HG03060 (cell line): ENCODE results near the gene SCN8A.
"Not testable (repeated sequence)": the region's sequence is repeated elsewhere in the genome, so short reads cannot be mapped to it uniquely, and the experiment has no call there.

Experiments
- ATAC-seq: cut with Tn5 transposase; IDR thresholded peaks from one replicate; pipeline ENCODE4 v1.9.1; 2021; ENCODE audit warnings: low read depth, moderate number of reproducible peaks; ENCODE audit not compliant: unreplicated experiment

Gene SCN8A

DNA sequence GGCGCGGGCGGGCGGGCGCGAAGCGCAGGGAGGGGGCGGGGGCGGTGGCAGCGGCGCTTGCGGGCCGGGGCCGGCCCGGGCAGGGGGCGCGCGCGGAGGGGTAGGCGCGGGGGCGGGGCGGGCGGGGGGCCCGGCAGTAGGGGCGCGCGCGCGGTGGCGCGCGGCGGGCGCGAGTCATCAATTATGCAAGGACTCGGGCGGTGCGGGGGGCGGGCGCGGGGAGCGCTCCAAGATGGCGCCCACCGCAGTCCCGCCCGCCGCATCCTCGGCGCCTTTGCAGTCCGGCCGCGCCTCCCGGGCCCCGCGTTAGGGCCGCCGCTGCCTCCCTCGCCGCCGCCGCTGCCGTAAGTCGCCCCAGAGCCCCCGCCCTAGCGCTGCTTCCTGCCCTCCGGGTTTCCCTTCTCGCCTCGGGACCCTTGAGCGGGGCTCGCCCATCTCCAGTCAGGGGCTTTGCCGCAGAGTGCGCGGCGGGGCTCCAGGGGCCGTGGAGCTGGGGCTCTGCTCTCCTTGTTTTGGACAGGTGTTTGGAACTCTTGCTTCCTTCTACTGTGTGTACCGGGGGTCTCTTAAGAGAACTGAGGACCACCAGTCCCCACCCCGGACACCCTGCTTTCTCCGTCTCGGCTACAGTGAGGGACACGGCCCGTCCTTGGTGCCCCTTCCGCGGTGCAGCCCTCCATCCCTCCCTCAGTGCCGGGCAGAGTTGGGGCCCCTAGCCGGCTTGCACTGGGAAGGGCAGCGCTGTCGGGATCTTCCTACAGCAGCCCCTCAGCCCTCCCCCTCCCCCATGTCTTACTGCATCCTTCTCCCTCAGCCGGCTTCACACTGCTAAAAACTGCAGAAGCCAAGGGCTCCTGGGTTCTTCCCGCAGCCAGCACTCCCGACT, at the start of gene SCN8A:
Gene SCN8A (plus strand): TSS at position 218 of the 886 bp plus-strand sequence. CDS start 71,585 bp downstream, outside the sequence.
- ATAC-seq: no peak

DNA sequence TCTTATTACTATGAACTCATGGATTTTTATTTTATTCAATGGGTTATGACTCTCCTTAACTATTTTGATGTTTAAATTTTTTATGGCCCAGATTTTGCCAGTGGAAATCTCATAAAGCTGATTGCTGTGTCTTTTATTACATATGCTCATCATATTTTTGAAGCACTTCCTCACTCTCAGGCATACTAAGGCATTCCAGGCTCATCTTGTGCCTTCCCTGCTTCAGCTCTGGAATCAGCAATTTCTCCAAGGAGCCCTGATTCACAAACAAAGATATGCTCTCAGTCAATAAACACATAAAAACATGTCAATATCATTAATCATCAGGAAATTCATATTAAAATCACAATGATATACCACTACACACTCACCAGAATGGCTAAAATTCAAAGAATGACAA, 44.9 kb upstream of the SCN8A start:
- ATAC-seq: no peak

DNA sequence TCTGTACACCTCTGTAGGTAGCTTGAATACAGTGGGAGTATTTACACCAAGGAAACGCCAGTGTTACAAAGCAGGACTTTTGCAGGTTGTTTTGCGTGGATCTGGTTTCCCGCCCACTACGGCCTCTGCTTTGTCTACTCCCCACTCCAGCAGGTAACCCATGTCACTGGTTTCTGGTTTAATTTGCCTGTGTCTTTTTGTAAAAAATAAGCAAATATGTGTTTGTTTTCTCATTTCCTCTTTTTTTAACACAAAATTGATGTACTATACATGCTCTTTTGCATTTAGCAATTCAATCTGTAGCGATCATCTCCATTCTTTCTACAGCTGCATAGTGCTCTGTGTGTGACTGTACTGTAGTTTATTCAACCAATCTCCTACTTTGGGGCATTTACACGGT, 43.4 kb upstream of the SCN8A start:
- no peak for ATAC-seq

DNA sequence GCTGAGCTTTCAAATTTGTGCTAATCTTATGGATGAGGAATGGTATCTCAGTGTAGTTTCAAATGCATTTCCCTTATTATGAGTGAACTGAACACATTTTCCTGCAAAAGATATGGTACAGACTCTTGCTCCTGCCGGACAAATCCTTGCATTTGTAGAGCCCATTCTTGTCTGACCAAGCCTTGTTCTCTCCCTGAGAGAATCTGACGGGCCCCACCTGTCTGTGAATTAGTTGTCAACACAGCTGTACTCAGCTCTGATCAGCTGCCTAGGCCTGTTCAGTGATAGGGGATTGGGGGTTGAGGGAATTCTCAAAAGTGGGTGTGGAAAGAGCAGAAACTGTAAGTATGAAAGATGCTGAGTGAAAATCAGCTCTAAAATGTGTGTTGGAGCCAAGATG, 42.8 kb upstream of the SCN8A start:
- no peak for ATAC-seq

DNA sequence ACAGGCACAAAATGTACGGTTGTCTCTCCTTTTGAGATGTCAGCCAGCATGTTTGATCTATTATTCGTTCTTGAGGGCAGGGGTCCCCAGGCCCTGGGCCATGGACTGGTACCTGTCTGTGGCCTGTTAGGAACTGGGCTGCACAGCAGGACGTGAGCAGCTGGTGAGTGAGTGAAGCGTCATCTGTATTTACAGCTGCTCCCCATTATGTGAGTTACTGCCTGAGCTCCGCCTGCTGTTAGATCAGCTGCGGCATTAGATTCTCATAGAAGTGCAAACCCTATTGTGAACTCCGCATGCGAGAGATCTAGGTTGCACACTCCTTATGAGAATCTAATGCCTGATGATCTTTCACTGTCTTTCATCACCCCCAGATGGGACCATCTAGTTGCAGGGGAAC, 41.4 kb upstream of the SCN8A start:
- ATAC-seq: no peak

DNA sequence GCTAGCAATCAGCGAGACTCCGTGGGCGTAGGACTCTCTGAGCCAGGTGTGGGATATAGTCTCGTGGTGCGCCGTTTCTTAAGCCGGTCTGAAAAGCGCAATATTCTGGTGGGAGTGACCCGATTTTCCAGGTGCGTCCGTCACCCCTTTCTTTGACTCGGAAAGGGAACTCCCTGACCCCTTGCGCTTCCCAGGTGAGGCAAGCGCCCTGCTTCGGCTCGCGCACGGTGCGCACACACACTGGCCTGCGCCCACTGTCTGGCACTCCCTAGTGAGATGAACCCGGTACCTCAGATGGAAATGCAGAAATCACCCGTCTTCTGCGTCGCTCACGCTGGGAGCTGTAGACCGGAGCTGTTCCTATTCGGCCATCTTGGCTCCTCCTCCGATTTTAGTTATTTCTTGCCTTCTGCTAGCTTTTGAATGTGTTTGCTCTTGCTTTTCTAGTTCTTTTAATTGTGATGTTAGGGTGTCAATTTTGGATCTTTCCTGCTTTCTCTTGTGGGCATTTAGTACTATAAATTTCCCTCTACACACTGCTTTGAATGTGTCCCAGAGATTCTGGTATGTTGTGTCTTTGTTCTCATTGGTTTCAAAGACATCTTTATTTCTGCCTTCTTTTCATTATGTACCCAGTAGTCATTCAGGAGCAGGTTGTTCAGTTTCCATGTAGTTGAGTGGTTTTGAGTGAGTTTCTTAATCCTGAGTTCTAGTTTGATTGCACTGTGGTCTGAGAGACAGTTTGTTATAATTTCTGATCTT, 22.6 kb upstream of the SCN8A start:
- not testable (repeated sequence) for ATAC-seq

DNA sequence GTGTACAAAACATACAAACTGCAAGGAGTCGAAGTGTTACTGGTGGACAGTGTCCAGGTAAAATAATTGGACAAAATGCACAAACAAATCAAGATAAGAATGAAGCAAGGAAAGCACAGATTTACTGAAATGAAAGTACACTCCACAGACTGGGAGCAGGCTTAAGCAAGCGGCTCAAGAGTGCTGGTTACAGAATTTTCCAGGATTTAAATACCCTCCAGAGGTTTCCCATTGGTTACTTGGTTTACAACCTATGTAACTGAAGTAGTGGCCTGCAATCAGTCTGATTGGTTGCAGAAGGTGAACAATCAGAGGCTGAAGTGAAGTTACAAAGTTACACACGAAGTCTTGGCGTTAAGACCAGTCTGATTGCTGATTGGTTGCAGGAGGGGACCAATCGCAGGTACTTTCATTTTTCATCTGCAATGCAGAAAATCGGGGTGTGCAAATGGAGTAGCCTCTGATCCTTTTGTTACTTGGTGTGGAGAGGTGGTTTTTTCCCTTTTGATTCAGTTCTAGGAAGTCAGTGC, 11.6 kb upstream of the SCN8A start:
- ATAC-seq: no peak

DNA sequence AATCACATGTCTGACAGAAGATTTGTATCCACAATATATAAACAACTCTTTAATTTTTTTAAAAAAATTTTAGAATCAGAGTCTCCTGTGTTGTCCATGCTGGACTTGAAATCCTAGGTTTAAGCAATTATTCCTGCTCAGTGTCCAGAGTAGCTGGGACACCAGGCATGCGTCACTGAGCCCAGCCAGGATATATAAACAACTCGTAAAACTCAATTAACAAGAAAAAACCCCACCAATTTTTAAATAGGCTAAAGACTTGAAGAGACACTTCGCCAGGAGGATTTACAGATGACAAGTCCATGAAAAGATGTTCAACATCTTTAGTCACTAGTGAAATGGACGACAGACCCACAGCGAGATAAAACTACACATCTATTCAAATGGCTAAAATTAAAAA, 2.0 kb upstream of the SCN8A start:
- ATAC-seq: no peak

DNA sequence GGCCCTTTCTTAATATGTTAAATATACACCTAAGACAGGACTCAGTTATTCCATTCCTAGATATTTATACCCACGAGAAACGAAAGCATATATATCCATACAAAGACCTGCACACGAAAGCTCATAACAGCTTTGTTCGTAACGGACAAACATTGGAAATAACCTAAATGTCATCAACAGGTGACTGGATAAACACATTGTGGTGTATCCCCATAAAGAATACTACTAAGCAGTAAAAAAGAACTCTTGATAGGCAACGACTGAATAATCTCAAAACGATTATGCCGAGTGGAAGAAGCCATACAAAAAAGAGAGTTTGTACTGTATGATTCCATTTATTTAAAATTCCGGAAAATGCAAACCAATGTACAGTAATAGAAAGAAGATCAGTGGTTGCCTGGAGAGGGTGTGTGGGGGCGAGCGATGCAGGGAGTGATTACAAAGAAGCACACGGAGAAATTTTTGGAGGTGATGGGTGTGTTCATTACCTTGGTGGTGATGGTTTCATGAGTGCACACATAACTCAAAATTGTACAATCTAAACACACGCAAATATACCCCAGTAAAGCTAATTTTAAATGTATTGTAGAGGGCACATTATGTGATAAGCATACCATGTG, 1.4 kb upstream of the SCN8A start:
- no peak for ATAC-seq

DNA sequence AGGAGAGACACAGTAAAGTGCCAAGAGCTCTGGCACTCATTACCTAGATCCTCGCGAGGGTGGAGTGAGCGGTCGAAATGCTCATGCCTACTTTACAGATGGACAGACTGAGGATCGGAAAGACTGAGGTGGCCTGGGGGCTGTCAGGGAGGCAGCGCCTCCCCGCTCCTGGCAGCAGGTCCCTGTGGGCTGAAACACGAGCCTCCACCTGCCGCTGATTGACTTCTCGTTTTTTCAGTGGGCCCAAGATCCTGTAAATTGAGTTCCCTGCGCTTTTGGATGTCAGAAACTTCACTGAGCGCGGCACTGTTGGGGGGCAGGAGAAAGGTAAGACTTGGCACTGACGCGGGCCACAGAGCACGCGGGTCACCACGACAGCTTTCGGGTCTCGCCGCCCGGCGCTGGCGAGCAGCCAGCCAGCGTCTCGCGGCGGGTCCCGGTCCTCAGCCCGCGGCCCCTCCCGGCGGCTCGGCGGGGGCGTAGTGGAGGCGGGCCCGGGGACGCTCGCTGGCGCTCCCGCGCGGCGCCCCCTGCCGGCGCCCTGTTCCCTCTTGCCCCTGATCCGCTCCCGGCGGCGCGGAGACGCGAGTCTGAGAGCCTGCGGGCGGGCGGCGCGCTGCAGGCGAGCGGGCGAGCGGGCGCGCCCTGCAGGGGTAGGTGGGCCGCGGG, 552 bp upstream of the SCN8A start:
- no peak for ATAC-seq

DNA sequence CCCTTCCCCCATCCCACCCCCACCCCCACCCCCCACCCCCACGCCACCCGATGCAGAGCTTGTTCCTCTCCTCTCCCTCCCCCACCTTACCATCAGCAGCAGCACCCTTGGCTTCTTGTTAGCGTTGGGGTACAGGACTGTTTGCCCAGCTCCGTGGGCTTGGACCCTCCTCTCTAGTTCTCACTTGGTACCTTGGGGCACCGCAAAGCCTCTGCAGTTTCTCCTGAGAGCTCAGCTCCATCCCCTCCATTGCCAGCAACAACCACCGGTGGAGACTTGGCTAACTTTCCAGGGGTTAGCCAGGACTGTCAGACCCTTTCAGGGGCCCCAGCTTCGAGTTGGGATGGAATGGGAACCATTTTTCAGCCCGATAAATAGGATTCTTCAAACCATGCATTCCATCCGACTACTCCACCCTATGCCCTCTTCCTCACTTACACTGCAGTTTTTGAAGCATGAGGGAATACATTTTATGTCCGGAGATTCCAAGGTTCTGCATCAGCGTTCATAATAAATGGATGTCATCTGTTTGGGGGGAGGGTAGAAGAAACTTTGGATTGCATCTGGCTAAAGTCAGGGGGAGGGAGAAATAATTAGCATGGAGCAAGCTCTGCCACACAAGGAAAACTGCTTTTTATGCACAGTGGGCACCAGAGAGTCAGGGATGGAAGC, 1.1 kb downstream of the SCN8A start:
- ATAC-seq: no peak

DNA sequence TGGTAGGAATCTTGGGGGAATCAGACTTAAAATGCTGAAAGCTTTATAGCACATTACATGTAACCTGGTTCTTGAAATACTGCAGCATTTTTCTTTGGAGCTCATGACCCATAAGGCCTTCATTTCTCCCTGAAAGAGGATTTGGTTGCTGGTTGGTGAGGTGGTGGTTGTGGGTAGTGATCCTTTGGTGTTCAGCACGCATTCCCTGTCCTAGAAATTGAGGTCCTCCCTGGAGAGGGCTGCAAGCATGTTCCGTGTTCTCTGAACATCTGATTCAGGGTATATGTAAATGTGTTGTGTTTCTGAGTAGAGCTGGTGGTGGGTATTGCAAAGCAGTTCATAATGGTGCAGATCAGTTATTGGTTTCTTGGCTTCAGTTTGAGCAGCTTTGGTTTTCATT, 2.0 kb downstream of the SCN8A start:
- ATAC-seq: no peak

DNA sequence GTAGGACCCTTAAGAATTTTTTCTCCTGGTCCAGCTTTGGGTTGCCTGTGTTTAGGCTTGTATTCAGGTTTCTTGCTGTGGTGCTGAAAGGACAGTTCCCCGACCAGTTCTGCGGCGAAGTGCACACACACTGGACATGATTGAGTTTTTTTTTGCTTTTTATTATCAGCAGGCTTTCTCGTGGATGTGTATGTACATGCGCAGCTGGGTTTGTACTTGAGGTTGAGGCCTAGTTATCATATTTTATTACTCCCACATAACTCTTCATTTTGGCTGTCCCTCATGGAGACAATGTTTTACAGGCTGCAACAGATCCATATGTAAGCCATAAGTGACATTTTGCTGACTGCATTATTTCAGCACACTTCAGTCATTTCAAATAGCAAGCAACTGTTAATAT, 2.5 kb downstream of the SCN8A start:
- no peak for ATAC-seq

DNA sequence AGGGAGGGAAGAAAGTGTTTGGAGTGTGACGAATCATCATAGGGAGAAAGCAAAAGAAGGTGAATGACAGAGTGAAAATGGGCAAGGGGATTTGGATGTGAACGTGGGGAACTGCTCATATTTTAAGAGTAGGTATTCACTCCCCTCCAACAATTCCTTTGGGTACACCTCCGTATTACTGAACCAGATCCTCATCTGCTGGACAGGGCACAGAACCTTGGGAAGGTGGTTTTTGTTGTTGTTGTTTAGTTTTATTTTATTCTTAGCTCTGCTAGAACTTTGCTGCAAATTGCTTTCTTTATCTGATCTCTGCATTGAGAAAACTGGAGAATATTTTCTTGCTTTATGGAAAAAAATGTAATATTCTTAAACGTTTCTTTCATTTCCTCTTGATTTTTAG, 7.1 kb downstream of the SCN8A start:
- no peak for ATAC-seq

DNA sequence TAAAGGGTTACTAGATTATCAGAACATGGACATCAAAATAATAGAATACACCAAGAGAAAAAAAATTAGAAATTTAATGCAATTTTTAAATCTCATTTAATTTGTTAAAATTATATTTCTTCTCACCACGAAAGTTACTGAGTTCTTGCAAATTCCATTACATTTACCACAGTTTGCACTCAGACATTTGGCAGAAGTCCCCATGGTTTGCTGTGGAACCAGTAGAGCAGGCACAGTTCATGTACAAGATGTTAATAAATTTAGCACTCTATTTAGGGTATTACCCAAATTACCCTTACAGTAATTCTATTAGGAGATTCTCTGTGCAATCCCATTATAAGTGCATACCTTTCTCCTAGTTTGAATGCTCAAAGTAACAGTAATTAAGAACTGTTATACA, 9.7 kb downstream of the SCN8A start:
- no peak for ATAC-seq

DNA sequence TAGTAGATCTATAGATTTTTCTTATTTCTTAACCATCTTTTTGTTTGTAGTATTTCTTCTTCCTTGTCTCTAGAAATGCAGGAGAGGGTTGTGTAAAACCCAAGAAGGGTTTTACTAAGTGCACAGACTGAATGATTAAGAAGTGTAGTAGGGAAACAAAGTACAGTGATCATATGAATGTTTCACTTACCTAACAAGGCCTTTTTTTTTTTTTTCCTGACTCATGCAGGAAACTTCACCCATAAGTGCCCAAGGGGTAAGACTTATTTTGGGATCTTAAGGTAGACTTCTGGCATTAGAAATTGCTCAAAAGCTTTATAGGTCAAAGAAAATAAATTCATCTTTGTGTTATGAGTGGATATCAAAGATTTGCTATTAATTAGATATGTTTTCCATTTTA, 10.2 kb downstream of the SCN8A start:
- no peak for ATAC-seq

DNA sequence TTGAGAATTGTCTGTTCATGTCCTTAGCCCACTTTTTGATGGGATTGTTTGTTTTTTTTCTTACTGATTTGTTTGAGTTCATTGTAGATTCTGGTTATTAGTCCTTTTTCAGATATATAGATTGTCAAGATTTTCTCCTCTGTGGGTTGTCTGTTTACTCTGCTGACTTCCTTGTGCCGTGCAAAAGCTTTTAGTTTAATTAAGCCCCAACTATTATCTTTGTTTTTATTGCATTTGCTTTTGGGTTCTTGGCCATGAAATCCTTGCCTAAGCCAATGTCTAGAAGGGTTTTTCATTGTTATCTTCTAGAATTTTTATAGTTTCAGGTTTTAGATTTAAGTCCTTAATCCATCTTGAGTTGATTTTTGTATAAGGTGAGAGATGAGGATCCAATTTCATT, 14.9 kb downstream of the SCN8A start:
- ATAC-seq: not testable (repeated sequence)

DNA sequence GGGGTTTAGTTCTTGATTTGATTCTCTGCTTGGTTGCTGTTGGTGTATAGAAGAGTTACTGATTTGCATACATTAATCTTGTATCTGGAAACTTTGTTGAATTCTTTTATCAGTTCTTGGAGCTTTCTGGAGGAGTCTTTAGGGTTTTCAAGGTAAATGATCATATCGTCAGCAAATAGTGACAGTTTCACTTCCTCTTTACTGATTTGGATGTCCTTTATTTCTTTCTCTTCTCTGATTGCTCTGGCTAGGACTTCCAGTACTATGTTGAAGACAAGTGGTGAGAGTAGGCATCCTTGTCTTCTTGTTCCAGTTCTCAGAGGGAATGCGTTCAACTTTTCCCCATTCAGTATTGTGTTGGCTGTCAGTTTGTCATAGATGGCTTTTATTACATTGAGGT, 16.2 kb downstream of the SCN8A start:
- ATAC-seq: not testable (repeated sequence)

DNA sequence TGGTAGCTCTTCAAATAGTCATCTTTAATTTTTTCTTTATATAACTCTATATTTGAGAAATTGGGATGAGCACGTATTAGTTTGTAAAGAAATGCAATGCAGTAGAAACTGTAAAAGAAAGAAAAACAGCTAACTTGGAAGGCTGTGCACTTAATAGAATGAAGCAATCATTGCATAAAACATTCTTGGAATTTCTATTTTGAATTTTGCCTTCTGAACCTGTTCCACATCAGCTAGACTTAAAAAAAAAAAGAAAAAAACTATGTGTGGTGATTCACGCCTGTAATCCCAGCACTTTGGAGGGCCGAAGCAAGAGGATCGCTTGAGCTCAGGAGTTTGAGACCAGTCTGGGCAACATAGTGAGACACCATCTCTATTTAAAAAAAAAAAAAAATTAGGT, 29.4 kb downstream of the SCN8A start:
- ATAC-seq: no peak
